ENCODE results near the gene ADIPOR1.

The ADIPOR1 gene

GRCh38 chr1:202968895-202969295 lies 10.8 kb upstream of the ADIPOR1 start:
- DNase-seq (ENCODE audit: low read depth in 2 of 2): peak; percentile 9 to 21

- no peak for DNase-seq (ENCODE audit: low read depth in 2 of 2)
Observed at GRCh38 chr1:202968351-202968750, 10.2 kb upstream of the ADIPOR1 start.

DNA sequence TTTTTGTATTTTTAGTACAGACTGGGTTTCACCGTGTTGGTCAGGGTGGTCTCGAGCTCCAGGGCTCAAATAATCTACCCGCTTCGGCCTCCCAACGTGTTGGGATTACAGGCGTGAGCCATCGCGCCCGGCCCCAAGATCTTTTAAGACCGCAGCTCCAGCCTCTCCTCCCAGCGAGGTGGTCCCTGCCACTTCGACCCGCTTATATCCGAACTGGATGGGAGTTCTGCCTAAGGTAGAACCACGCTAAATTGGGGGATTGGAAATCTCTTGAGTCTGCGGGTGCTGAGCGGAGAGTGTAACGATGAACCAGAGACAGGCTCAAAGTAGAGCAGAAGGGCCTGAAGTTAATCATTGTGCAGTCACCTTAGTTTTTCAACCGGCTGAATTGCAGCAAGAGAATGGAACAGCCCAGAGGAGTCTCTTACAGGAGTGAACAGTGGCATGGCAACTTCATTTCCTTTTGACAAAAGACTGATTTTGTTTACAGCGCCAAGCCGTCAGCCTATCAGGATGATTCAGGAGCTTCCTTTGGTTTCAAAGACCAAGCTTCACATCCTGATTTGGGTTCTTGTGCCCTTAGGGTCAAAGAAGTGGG lies 9.7 kb upstream of the ADIPOR1 start:
- DNase-seq (ENCODE audit: low read depth in 2 of 2): no peak

- no peak for DNase-seq (ENCODE audit: low read depth in 2 of 2)
Observed at GRCh38 chr1:202966006-202966898, 8.1 kb upstream of the ADIPOR1 start.

- DNase-seq (ENCODE audit: low read depth in 2 of 2): no peak
Observed at GRCh38 chr1:202965422-202965821, 7.3 kb upstream of the ADIPOR1 start.

GRCh38 chr1:202964791-202965410 lies 6.8 kb upstream of the ADIPOR1 start:
- DNase-seq (ENCODE audit: low read depth in 2 of 2): no peak

- no peak for DNase-seq (ENCODE audit: low read depth in 2 of 2)
Observed at GRCh38 chr1:202961220-202961880, 3.2 kb upstream of the ADIPOR1 start.

- no peak for DNase-seq (ENCODE audit: low read depth in 2 of 2)
Observed at GRCh38 chr1:202959276-202959620, 1.1 kb upstream of the ADIPOR1 start.

DNA sequence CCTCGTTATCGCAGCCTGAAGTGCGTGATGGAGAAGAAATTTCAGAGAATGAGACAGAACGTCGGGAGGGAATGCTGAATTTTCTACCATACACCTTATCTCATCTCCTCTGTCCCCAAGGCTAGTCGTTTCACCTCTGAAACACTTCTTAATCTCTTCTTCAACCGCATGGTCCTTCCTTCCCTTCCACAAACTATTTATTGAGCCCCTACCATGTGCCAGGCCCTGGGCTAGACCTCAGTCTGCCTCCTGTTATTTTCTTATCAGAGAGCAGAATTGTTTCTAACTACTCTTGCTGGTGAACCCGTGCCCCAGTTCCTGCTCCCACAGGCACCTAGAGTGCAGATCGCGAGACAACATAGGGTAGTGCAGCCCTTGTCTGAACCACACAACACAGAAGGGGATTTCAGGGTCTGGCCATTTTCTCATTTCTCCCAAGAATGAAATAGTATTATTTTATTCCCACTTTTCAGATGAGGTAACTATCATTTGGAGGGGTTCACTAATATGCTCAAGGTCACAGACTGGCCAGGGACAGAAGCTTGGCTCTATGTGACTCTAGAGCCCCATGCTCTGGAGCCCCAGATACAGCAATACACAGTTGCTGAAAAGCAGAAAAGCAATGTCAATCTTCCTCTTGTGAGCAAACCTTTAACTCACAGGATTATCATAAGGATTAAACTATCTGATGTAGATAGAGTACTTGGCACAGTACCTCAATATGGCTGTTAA lies 598 bp upstream of the ADIPOR1 start:
- no peak for DNase-seq (ENCODE audit: low read depth in 2 of 2)

- no peak for DNase-seq (ENCODE audit: low read depth in 2 of 2)
Observed at GRCh38 chr1:202956969-202957368, 1.1 kb downstream of the ADIPOR1 start.

- DNase-seq (ENCODE audit: low read depth in 2 of 2): no peak
Observed at GRCh38 chr1:202954057-202954745, 3.9 kb downstream of the ADIPOR1 start.

DNA sequence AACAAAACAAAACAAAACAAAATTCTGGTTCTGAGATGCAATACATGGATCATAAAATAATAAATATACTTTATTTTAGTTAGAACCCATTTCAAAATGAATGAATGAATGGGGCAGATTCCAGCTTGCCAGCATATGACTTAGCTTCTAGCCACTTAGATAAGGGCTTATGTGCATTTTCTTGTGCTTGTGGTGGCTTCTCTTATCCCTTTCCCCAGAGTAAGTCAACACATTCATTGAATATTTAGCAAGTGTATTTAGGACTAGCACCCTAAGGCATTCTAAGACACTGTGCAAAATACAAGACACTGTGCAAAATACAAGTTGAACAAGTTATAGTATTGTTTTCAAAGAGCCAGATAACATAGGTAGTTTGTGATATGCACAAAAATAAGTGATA lies 4.7 kb downstream of the ADIPOR1 start:
- no peak for DNase-seq (ENCODE audit: low read depth in 2 of 2)

- DNase-seq (ENCODE audit: low read depth in 2 of 2): no peak
Observed at GRCh38 chr1:202952818-202953217, 5.3 kb downstream of the ADIPOR1 start.

DNA sequence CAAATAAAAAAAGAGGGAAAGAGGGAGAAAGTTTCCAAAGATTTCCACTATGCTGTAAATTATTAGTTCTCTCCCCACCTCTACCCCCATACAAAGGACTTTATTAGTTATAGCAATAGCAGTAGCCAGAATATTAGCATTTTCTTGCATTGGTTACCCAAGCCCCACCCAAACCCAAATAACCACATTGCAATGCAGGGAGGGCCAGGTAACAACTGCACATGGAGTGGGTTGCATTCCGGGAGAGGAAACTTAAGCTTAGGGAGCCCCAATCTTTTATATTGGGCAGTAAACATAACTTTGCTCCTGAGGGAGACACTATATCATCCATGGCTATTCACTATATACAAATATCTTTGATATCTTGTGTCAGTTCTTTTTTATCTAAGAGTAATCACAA lies 6.0 kb downstream of the ADIPOR1 start:
- DNase-seq (ENCODE audit: low read depth in 2 of 2): no peak

- no peak for DNase-seq (ENCODE audit: low read depth in 2 of 2)
Observed at GRCh38 chr1:202951437-202951836, 6.7 kb downstream of the ADIPOR1 start.

DNA sequence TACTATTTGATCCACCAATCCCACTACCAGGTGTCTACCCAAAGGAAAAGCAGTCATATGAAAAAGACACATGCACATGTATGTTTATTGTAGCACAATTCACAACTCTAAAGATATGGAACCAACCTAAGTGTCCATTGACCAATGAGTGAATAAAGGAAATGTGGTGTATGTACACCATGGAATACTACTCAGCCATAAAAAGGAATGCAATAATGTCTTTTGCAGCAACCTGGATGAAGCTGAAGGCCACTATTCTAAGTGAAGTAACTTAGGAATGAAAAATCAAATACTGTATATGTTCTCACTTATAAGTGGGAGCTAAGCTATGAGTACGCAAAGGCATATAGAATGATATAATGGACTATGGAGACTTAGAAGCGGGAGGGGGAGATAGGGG lies 12.6 kb downstream of the ADIPOR1 start:
- no peak for DNase-seq (ENCODE audit: low read depth in 2 of 2)

DNA sequence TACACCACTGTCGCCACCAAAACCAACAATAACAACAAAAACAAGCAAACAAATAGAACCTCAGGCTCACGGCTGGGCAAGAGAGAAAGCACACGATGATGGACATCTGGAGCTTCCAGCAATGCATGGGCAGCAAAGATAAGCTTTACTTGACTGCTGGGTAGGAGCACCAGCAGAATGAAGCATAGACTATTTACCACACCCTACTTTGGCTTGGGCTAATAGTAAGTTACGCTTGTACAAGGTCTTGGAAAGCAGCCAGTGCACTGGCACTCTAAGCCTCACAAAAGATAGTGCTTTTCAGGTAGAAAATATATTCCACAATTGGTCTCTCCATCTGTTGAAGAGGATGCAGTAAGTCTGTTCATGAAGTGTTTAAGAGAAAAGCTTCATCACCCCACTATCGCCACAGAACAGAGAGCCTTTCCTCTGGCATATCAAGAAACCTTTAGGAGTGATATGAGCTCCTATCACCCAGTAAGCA lies 13.6 kb downstream of the ADIPOR1 start:
- DNase-seq (ENCODE audit: low read depth in 2 of 2): no peak

- DNase-seq (ENCODE audit: low read depth in 2 of 2): no peak
Observed at GRCh38 chr1:202942426-202942825, 15.7 kb downstream of the ADIPOR1 start.

DNA sequence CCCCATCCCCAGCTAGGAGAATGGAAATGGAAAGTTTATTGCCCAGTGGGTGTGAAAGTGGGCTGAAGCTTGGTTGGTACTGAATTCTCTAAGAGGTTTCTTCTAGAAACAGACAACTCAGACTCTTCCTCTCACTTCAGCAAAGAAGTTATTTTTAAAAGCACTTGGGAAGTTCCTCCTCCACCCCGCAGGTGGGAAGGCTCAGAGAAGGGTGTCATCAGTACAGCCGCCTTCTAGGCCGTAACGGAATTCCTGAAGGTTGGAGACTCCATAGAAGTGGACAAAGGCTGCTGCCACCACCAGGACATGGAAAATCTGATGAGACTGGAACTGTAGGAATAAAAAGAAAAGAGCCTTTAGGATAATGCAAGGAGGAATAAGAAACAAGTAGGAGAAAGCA lies 16.7 kb downstream of the ADIPOR1 start:
- no peak for DNase-seq (ENCODE audit: low read depth in 2 of 2)

DNA sequence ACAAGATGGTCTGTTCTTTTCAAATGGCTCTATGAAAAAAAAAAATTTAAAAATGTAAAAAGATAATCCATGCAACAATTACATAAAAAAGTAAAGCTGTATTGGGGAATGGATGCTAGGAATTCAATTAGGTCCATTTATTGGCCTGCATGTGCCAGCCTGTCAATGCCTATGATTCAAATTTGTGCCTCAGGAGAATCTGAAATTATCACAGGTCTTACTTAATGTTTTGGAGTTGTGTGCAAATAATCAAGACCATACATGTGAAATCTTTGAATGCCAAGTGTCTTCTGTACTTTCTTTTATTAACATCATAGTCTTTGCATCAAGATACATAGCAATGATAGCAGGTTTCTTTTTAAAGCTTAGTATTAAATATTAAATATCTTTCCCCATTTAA lies 17.6 kb downstream of the ADIPOR1 start:
- DNase-seq (ENCODE audit: low read depth in 2 of 2): no peak

DNA sequence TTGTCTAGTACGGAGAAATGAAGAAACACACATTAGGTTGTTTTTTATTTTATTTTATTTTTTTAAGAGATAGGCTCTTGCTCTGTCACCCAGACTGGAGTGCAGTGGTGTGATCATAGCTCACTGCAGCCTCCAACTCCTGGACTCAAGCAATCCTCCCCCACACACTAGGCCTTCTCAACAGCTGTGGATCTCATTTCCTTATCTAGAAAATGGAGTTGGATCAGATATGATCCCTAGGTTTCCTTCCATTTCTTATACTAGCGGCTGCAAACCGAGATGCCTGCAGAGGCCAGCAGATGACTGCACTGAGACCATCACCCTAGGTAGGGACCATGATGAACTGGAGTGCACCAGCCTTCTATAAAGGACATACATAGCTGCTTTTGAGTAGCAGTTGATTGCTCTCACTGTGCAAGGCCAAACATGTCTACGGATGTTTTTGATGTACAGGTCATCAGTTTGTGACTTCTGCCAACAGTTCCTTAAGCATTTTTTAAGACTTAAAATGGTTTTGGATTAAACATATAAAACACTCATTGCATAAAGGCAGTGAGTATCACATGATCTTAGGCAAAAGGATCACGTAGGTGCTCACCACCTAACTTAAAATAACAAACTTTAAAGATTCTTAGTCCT lies 19.7 kb downstream of the ADIPOR1 start:
- no peak for DNase-seq (ENCODE audit: low read depth in 2 of 2)

All from stimulated activated CD4-positive, alpha-beta T cell treated with anti-CD3 and anti-CD28 coated beads, Interleukin-4, amount 100 ng/mL, for 48 hours (primary cell).